ACC112 (cell line): ENCODE results near the gene OS9.

Source experiments
- H2AFZ ChIP-seq: fragments of 200-600 bp; sonication (generic); one replicate; pipeline ENCODE4 v1.6.0; 2017; ENCODE audit warnings: antibody characterized with exemption, low read length; ENCODE audit not compliant: unreplicated experiment
- H3K27ac ChIP-seq: fragments of 200-600 bp; sonication (generic); 2 replicates; pipeline ENCODE4 v1.5.1; 2014; ENCODE audit warnings: low read depth, mild to moderate bottlenecking, antibody characterized with exemption, low read length, moderate library complexity
- H3K27me3 ChIP-seq: fragments of 200-600 bp; sonication (generic); 2 replicates; pipeline ENCODE4 v1.6.1; 2014; ENCODE audit warnings: mild to moderate bottlenecking, antibody characterized with exemption, low read length, moderate library complexity, mixed read lengths; ENCODE audit not compliant: insufficient read depth
- H3K36me3 ChIP-seq: fragments of 200-600 bp; sonication (generic); 2 replicates; pipeline ENCODE4 v1.6.1; 2016; ENCODE audit warnings: mild to moderate bottlenecking, antibody characterized with exemption, low read length, moderate library complexity, mixed read lengths; ENCODE audit not compliant: insufficient read depth
- H3K4me1 ChIP-seq: fragments of 200-600 bp; sonication (generic); one replicate; pipeline ENCODE4 v1.6.1; 2016; ENCODE audit warnings: low read length, mixed read lengths; ENCODE audit not compliant: insufficient read depth, unreplicated experiment, control insufficient read depth
- H3K4me3 ChIP-seq: fragments of 200-600 bp; sonication (generic); 2 replicates; pipeline ENCODE4 v1.5.1; 2014; ENCODE audit warnings: mild to moderate bottlenecking, low read depth, low read length
- H3K79me2 ChIP-seq: fragments of 200-600 bp; sonication (generic); one replicate; pipeline ENCODE4 v1.6.0; 2016; ENCODE audit warnings: low read length; ENCODE audit not compliant: control insufficient read depth, unreplicated experiment, insufficient read depth

Gene OS9

DNA sequence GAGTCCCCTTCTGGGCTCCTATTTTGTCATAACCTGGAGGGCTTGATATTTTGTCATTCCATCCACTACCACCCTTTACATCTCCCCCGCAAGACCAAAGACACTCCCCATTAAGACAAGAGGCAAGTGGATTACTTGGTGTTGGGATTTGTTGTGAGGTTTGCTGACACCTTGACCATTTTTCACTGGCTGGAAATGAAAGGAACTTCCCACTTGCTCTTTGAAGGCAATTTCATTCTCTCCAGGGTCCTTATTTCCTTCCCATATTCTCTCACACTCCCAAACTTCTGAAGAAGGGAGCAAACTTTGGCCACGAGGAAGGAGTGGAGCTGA is 29.7 kb downstream of the OS9 start:
- no peak overlapping the region for H3K4me3 ChIP-seq
- H3K36me3 ChIP-seq: peaks cover 13% of the 10 kb centered on the region; the same call in 1 of the 2 replicates
- no peak overlapping the region for H3K27ac ChIP-seq
- no peaks in the 10 kb centered on the region for H3K4me1 ChIP-seq
- H2AFZ ChIP-seq: no peak overlapping the region
- peaks cover 3% of the 10 kb centered on the region; the same call in 1 of the 2 replicates for H3K27me3 ChIP-seq
- H3K79me2 ChIP-seq: no peaks in the 10 kb centered on the region

- no peaks in the 10 kb centered on the region for H3K79me2 ChIP-seq
- peaks cover 8% of the 10 kb centered on the region; the same call in 1 of the 2 replicates for H3K36me3 ChIP-seq
- H3K4me3 ChIP-seq: no peak overlapping the region
- H3K27me3 ChIP-seq: peaks cover 3% of the 10 kb centered on the region; the same call in 1 of the 2 replicates
- H3K27ac ChIP-seq: no peak overlapping the region
- H3K4me1 ChIP-seq: no peaks in the 10 kb centered on the region
- no peak overlapping the region for H2AFZ ChIP-seq
These were observed 30.3 kb downstream of the OS9 start for GRCh38 chr12:57724003-57724935.

DNA sequence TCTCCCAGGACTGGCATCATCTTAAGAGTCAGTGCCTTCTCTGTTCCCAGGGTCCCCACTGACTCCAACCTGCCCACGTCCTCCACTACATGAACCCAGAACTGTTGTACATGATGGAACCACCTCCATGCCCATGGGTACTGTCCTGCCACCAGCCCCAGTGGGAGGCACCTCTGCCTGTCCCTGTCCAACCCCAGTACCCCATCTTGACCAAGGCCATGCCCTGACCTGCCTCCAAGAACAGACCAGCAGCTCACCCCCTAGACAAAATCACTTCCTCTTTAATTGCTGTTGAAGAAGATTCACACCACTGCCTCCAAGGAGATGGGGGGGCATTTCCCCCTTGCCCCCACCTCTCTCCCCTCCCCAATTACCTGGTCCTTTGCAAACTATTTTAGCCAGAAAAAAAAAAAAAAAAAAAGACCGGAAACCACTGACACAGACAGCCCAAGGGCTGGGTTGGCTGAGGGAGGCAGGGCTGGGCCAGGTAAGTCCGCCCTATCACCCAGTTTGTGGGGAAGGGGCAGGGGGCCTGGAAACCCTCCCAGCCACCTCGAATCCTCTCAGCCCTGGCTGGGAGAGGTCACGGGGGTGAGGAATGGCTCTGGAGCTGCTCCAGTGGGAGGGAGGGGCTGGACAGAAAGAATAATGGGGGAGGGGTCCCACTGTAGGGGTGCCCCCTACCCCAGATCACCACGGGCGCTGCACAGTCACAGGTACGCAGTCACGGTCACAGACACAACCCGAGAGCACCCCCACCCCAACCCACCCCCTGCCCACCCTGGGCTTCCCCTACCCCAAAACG is 31.2 kb downstream of the OS9 start:
- Histone ChIP-seq H3K27ac (no peak overlapping the region), H2AFZ (no peak overlapping the region), H3K36me3 (0 out of 2 replicates have a peak, but pooled peaks cover 2% of the 10 kb centered on the region), H3K4me1 (no peaks in the 10 kb centered on the region), H3K4me3 (no peak overlapping the region), H3K27me3 (peaks cover 3% of the 10 kb centered on the region; the same call in 1 of the 2 replicates), H3K79me2 (no peaks in the 10 kb centered on the region)

GRCh38 chr12:57725851-57726150 is 31.9 kb downstream of the OS9 start:
- Histone ChIP-seq H3K27ac (no peak overlapping the region), H3K36me3 (no peaks in the 10 kb centered on the region), H3K27me3 (peaks cover 3% of the 10 kb centered on the region; the same call in 1 of the 2 replicates), H2AFZ (peak overlapping the region; percentile 21), H3K4me3 (peak overlapping the region; percentile 93), H3K4me1 (no peaks in the 10 kb centered on the region), H3K79me2 (no peaks in the 10 kb centered on the region)

- H3K4me3 ChIP-seq: peak overlapping the region; percentile 93
- H3K36me3 ChIP-seq: no peaks in the 10 kb centered on the region
- H2AFZ ChIP-seq: peak overlapping the region; percentile 72
- H3K79me2 ChIP-seq: no peaks in the 10 kb centered on the region
- no peaks in the 10 kb centered on the region for H3K4me1 ChIP-seq
- H3K27ac ChIP-seq: peak overlapping the region; percentile 22; the same call in 1 of the 2 replicates
- H3K27me3 ChIP-seq: peaks cover 3% of the 10 kb centered on the region; the same call in 1 of the 2 replicates
These were observed 32.4 kb downstream of the OS9 start for GRCh38 chr12:57726151-57726883.

GRCh38 chr12:57726884-57727757 is 33.2 kb downstream of the OS9 start:
- Histone ChIP-seq H3K4me3 (peak overlapping the region; percentile 93), H3K4me1 (no peaks in the 10 kb centered on the region), H2AFZ (peak overlapping the region; percentile 72), H3K36me3 (no peaks in the 10 kb centered on the region), H3K27me3 (peaks cover 3% of the 10 kb centered on the region; the same call in 1 of the 2 replicates), H3K27ac (no peak overlapping the region), H3K79me2 (no peaks in the 10 kb centered on the region)

GRCh38 chr12:57727758-57728395 is 33.9 kb downstream of the OS9 start:
- Histone ChIP-seq H3K36me3 (no peaks in the 10 kb centered on the region), H3K27me3 (peaks cover 3% of the 10 kb centered on the region; the same call in 1 of the 2 replicates), H3K79me2 (no peaks in the 10 kb centered on the region), H3K4me1 (no peaks in the 10 kb centered on the region), H2AFZ (no peak overlapping the region), H3K4me3 (no peak overlapping the region), H3K27ac (no peak overlapping the region)

DNA sequence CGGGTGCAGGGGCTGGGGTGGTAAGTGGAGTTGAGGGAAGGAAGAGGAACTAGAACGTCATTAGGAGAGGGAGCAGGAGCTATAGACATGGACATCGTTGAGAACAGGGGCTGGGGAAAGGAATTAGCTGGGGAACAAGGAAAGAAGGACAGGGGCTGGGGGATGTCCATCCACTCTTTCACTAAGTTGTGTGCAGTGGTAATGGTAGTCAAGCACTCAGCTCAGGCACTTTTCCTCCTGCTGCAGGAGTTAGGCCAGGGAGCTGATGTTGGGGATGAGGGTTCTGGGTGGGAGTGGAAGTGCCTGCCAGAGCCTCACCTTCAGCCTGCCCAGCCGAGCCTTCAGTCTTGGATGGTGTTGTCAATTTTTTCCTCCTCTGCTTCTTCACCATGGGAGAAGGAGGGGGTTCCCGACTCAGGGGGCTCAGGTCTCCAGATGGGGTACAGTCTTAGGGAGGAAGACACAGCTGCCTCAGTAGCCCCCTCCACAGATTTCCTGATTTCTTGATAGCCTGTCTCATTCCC is 35.5 kb downstream of the OS9 start:
- Histone ChIP-seq H3K4me3 (no peak overlapping the region), H3K79me2 (no peaks in the 10 kb centered on the region), H3K27me3 (peaks cover 10% of the 10 kb centered on the region; the same call in 1 of the 2 replicates), H2AFZ (no peak overlapping the region), H3K36me3 (no peaks in the 10 kb centered on the region), H3K4me1 (no peaks in the 10 kb centered on the region), H3K27ac (no peak overlapping the region)

- Histone ChIP-seq H3K36me3 (no peaks in the 10 kb centered on the region), H3K27ac (no peak overlapping the region), H3K27me3 (peaks cover 21% of the 10 kb centered on the region), H3K4me3 (no peak overlapping the region), H3K4me1 (peaks cover under 1% of the 10 kb centered on the region), H2AFZ (no peak overlapping the region), H3K79me2 (no peaks in the 10 kb centered on the region)
These were observed 36.6 kb downstream of the OS9 start for GRCh38 chr12:57730336-57731067.
